PC-3 (cell line): ENCODE results near the gene STARD4.

Source experiments
- CTCF ChIP-seq: fragments of 300-600 bp; sonication (generic); conservative IDR thresholded peaks from 2 replicates; pipeline ENCODE4 v1.5.1; 2017; ENCODE audit warnings: antibody characterized with exemption, low read depth, mild to moderate bottlenecking, low read length
- EZH2 ChIP-seq: fragments of 300-600 bp; sonication (generic); IDR thresholded peaks from one replicate; pipeline ENCODE4 v1.6.1; 2017; ENCODE audit warnings: antibody characterized with exemption, mild to moderate bottlenecking, low read length; ENCODE audit not compliant: unreplicated experiment
- EZH2phosphoT487 ChIP-seq: fragments of 300-600 bp; sonication (generic); IDR thresholded peaks from 2 replicates; pipeline ENCODE4 v1.6.1; 2018; ENCODE audit warnings: mild to moderate bottlenecking, antibody characterized with exemption, low read length, borderline replicate concordance

DNA sequence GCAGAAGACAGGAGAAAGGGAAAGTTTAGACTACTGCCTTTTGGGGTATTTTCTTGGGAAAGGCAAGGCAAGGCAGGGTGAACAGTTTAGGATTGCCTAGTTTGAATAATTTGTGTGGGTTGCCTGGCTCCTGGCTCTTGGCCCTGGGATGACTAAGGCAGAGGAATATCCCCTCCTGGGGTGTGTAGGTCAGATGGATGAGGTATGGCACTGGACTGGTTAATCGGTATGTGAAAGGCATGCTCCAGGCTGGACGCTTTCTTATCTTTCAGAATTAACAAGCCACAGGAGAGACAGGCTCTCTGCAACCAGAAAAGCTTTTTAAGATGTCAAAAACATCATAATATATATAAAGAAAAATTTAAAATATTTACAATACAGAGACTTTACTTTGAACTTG lies 58.6 kb downstream of the STARD4 start:
- TF ChIP-seq CTCF (no peak), EZH2 (no peak), EZH2phosphoT487 (no peak)
